ENCODE measurements around the gene BMI1.
A peak's percentile ranks its signal among the peaks of the same experiment; 100 is the strongest.

The BMI1 gene

GRCh38 chr10:22367471-22367870, 46.6 kb downstream of the BMI1 start:
- no peak for DNase-seq (ENCODE audit: low read depth)

- DNase-seq (ENCODE audit: low read depth): no peak
These were observed 47.5 kb downstream of the BMI1 start for GRCh38 chr10:22368402-22368801.

GRCh38 chr10:22368981-22369380, 48.1 kb downstream of the BMI1 start:
- DNase-seq (ENCODE audit: low read depth): no peak

- no peak for DNase-seq (ENCODE audit: low read depth)
These were observed 48.7 kb downstream of the BMI1 start for GRCh38 chr10:22369434-22370072.

- DNase-seq (ENCODE audit: low read depth): no peak
These were observed 49.4 kb downstream of the BMI1 start for GRCh38 chr10:22370320-22370719.

- no peak for DNase-seq (ENCODE audit: low read depth)
These were observed 51.4 kb downstream of the BMI1 start for GRCh38 chr10:22372298-22372697.

- DNase-seq (ENCODE audit: low read depth): no peak
These were observed 52.0 kb downstream of the BMI1 start for GRCh38 chr10:22372917-22373316.

GRCh38 chr10:22374489-22375126, 53.7 kb downstream of the BMI1 start:
- DNase-seq (ENCODE audit: low read depth): no peak

GRCh38 chr10:22379059-22379458, 58.2 kb downstream of the BMI1 start:
- DNase-seq (ENCODE audit: low read depth): peak; percentile 25

All from stimulated activated CD8-positive, alpha-beta memory T cell treated with anti-CD3 and anti-CD28 coated beads, Interleukin-4, amount 100 ng/mL, for 24 hours (primary cell).